ENCODE data around the gene PODXL2. TPM values are rescaled to one million over a fixed set of nuclear protein-coding genes. Genes with fewer than 3 reads are reported as not detected.

Gene PODXL2
- total RNA-seq, 4 donors from 2014 or later: 3.2 to 8.8 (median 3.7) TPM

- TF ChIP-seq CTCF (IDR thresholded peaks at IDR 0.05; ENCODE audit: low read depth): no peak
These were observed 33.0 kb downstream of the PODXL2 start for GRCh38 chr3:127662001-127662469.

- no peak for TF ChIP-seq CTCF (IDR thresholded peaks at IDR 0.05; ENCODE audit: low read depth)
These were observed 34.2 kb downstream of the PODXL2 start for GRCh38 chr3:127663151-127663550.

- no peak for TF ChIP-seq CTCF (IDR thresholded peaks at IDR 0.05; ENCODE audit: low read depth)
These were observed 36.2 kb downstream of the PODXL2 start for GRCh38 chr3:127665165-127665564.

DNA sequence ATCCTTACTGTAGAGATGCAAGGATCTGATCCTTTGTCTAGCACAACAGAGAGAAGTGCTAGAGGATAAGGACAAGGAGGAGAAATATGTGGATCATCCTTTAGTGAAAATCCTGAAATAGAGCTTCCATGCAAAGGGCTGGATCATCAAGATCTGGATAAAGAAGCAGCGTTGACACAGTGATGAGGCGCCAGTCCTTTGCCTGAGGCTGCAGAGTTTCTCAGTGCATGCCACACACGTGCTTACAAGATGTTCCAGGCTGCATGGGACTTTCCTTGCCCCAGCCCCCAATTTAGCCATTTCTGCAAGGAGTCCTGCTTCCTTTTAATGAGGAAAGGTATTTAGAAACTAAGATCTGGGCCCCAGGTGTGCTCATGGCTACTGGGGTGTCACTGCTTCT, 36.6 kb downstream of the PODXL2 start:
- TF ChIP-seq CTCF (IDR thresholded peaks at IDR 0.05; ENCODE audit: low read depth): no peak

- no peak for TF ChIP-seq CTCF (IDR thresholded peaks at IDR 0.05; ENCODE audit: low read depth)
These were observed 37.7 kb downstream of the PODXL2 start for GRCh38 chr3:127666676-127667075.

- TF ChIP-seq CTCF (IDR thresholded peaks at IDR 0.05; ENCODE audit: low read depth): no peak
These were observed 38.2 kb downstream of the PODXL2 start for GRCh38 chr3:127667119-127667681.

GRCh38 chr3:127668906-127669305, 39.9 kb downstream of the PODXL2 start:
- no peak for TF ChIP-seq CTCF (IDR thresholded peaks at IDR 0.05; ENCODE audit: low read depth)
